Body of pancreas (tissue), 4 donors: ENCODE measurements around the gene CREG2.

ENCODE experiments used
- POLR2A ChIP-seq, 3 donors: fragments of 450-650 bp; IDR thresholded peaks; one replicate each; pipeline ENCODE4 v1.6.1; 2016; ENCODE audit warnings: antibody characterized with exemption in 3 of 3, mild to moderate bottlenecking in 2 of 3
- TF ChIP-seq, protein P1 (sequence below), 7 experiments: fragments of 450-650 bp in 4 of 7; fragments of 200-600 bp in 3 of 7; sonication (generic) in 3 of 7; IDR thresholded peaks; one replicate each; pipeline ENCODE4 v1.5.1; 2016 to 2019; ENCODE audit warnings: antibody characterized with exemption in 7 of 7

DNA sequence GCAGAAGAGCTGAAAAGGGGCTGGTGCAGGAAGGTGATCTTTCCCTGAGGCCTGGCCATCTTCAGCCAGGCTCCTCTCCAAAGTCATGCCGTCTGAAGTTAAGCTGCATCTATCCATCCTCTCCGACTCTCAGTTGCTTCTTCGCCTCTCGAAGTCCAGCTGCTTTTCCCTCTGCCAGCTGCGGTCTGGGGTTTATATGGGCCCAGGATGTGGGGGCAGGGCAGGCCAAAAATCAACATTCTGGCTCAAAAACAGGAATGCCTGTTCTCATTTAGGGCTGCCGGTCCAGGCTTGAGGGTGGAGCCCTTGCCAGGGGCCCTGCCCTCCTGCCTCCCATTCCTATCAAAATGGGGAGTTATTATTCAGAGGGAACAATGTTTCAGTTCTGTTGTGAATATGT lies 31.2 kb downstream of the CREG2 start:
- TF ChIP-seq, protein P1, sequence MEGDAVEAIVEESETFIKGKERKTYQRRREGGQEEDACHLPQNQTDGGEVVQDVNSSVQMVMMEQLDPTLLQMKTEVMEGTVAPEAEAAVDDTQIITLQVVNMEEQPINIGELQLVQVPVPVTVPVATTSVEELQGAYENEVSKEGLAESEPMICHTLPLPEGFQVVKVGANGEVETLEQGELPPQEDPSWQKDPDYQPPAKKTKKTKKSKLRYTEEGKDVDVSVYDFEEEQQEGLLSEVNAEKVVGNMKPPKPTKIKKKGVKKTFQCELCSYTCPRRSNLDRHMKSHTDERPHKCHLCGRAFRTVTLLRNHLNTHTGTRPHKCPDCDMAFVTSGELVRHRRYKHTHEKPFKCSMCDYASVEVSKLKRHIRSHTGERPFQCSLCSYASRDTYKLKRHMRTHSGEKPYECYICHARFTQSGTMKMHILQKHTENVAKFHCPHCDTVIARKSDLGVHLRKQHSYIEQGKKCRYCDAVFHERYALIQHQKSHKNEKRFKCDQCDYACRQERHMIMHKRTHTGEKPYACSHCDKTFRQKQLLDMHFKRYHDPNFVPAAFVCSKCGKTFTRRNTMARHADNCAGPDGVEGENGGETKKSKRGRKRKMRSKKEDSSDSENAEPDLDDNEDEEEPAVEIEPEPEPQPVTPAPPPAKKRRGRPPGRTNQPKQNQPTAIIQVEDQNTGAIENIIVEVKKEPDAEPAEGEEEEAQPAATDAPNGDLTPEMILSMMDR (IDR thresholded peaks at IDR 0.05) = no peak
- no peak for TF ChIP-seq POLR2A (IDR thresholded peaks at IDR 0.05)
